HepG2 (cell line): Measurements from ENCODE around the gene H6PD. TPM values are rescaled to one million over a fixed set of nuclear protein-coding genes. Genes with fewer than 3 reads are reported as not detected.

Experiments used
- ATAC-seq: fragments of 200-7000 bp; cut with Tn5 transposase; 3 replicates; pipeline ENCODE4 v1.9.1; 2020; ENCODE audit warnings: mild to moderate bottlenecking, moderate library complexity
- BruUV-seq: library from RNA; stranded (reverse); fragments of 400-500 nt; replicated peaks from 2 replicates; lab custom pipeline; 2021; lab: Mats Ljungman, UMichigan
- CTCF ChIA-PET: fragments of 300-600 bp; formaldehyde crosslinking; extraction: SDS; loops from one replicate; lab custom pipeline; 2021; ENCODE audit warnings: low total read pairs, inconsistent platforms, low intra/inter-chr PET ratio; lab: Yijun Ruan, JAX
- POLR2A ChIA-PET: fragments of 350-600 bp; sonication (Branson Sonifier 250); formaldehyde crosslinking; loops from one replicate; lab custom pipeline; 2020; ENCODE audit warnings: antibody characterized with exemption, inconsistent platforms; lab: Yijun Ruan, JAX
- DNase-seq: peaks from one replicate; pipeline ENCODE4 v3.0.0-alpha.2; 2015; ENCODE audit warnings: low spot score
- FAIRE-seq: peaks from 3 replicates; lab custom pipeline; 2011; peaks lifted over from hg19 to GRCh38; lab: Jason Lieb, UNC
- H2AFZ ChIP-seq: one replicate; pipeline ENCODE4 v1.6.1; 2011; ENCODE audit warnings: low read length, inconsistent platforms
- H3K27ac ChIP-seq: fragments of 300-600 bp; 3 replicates; pipeline ENCODE4 v1.8.0; 2011; ENCODE audit warnings: mixed run types, mild to moderate bottlenecking, mixed read lengths, low read length, inconsistent platforms; ENCODE audit not compliant: insufficient read depth; ENCODE audit errors: extremely low read length
- H3K27me3 ChIP-seq, 2 experiments: fragments of 200-600 bp in 1 of 2; 2 replicates in 1 of 2; 3 replicates in 1 of 2; pipeline versions ENCODE4 v1.6.0 to v1.8.0; 2011; ENCODE audit warnings: low read length in 2 of 2, mild to moderate bottlenecking in 2 of 2, moderate library complexity in 2 of 2, inconsistent platforms in 1 of 2; ENCODE audit not compliant: insufficient read depth in 2 of 2, control insufficient read depth in 1 of 2
- H3K36me3 ChIP-seq, 2 experiments: fragments of 200-600 bp in 1 of 2; replicated peaks in 1 of 2; 2 replicates in 1 of 2; 3 replicates in 1 of 2; pipeline versions ENCODE4 v1.5.1 to v1.8.0; 2011; ENCODE audit warnings: low read length in 2 of 2, inconsistent platforms in 1 of 2; ENCODE audit not compliant: insufficient read depth in 2 of 2, control insufficient read depth in 1 of 2
- H3K4me1 ChIP-seq: 2 replicates; pipeline ENCODE4 v1.5.1; 2012; ENCODE audit warnings: low read length, inconsistent platforms; ENCODE audit not compliant: insufficient read depth
- H3K4me2 ChIP-seq: 2 replicates; pipeline ENCODE4 v1.6.0; 2011; ENCODE audit warnings: low read depth, low read length, inconsistent platforms
- H3K4me3 ChIP-seq, 3 experiments: fragments of 200-600 bp in 1 of 3; sonication (generic), shearing (Covaris generic) in 1 of 3; replicated peaks in 1 of 3; 2 replicates each; pipeline ENCODE4 v1.5.1; 2011 to 2016; ENCODE audit warnings: low read length in 3 of 3, inconsistent platforms in 2 of 3, low read depth in 2 of 3, mild to moderate bottlenecking in 2 of 3, control low read depth in 1 of 3, mixed read lengths in 1 of 3; ENCODE audit not compliant: insufficient read depth in 1 of 3
- H3K79me2 ChIP-seq: one replicate; pipeline ENCODE4 v1.6.1; 2011; ENCODE audit warnings: low read length, inconsistent platforms; ENCODE audit not compliant: insufficient read depth
- H3K9ac ChIP-seq: 2 replicates; pipeline ENCODE4 v1.6.0; 2011; ENCODE audit warnings: mild to moderate bottlenecking, low read depth, low read length, inconsistent platforms; ENCODE audit not compliant: insufficient read depth
- H3K9me3 ChIP-seq: 2 replicates; pipeline ENCODE4 v1.5.1; 2012; ENCODE audit warnings: mild to moderate bottlenecking, low read length
- H4K20me1 ChIP-seq: 2 replicates; pipeline ENCODE4 v1.6.0; 2011; ENCODE audit warnings: inconsistent platforms, mild to moderate bottlenecking, low read length, moderate library complexity; ENCODE audit not compliant: insufficient read depth
- ATRX ChIP-seq: sonication (generic); formaldehyde crosslinking; IDR thresholded peaks from 2 replicates; pipeline ENCODE4 v1.4.0; 2020; ENCODE audit warnings: missing genetic modification reagents, borderline replicate concordance
- BRF2 ChIP-seq: sonication (generic); formaldehyde crosslinking; IDR thresholded peaks from 2 replicates; pipeline ENCODE4 v1.8.1; 2022; ENCODE audit warnings: mild to moderate bottlenecking, missing genetic modification reagents
- CHD4 ChIP-seq: fragments of 200-600 bp; sonication (generic); IDR thresholded peaks from 2 replicates; pipeline ENCODE4 v1.7.0; 2017; ENCODE audit warnings: mild to moderate bottlenecking, low read length, borderline replicate concordance
- EHMT2 ChIP-seq: fragments of 200-600 bp; sonication (generic); IDR thresholded peaks from 2 replicates; pipeline ENCODE4 v1.7.0; 2017; ENCODE audit warnings: antibody characterized with exemption, low read depth, low read length, borderline replicate concordance
- KDM1A ChIP-seq: IDR thresholded peaks from 2 replicates; pipeline ENCODE4 v1.6.1; 2016; ENCODE audit warnings: missing compliant biosample characterization
- SP5 ChIP-seq: IDR thresholded peaks from 2 replicates; pipeline ENCODE4 v1.6.1; 2016; ENCODE audit warnings: low read depth, borderline replicate concordance
- ZBTB20 ChIP-seq: sonication (generic); formaldehyde crosslinking; IDR thresholded peaks from 2 replicates; pipeline ENCODE4 v1.8.1; 2023; ENCODE audit warnings: missing genetic modification reagents, low read depth, mild to moderate bottlenecking, borderline replicate concordance
- ZNF101 ChIP-seq: sonication (generic); formaldehyde crosslinking; IDR thresholded peaks from 2 replicates; pipeline ENCODE4 v1.4.0; 2020; ENCODE audit warnings: mild to moderate bottlenecking, low read depth, missing genetic modification reagents, borderline replicate concordance
- ZNF232 ChIP-seq: sonication (generic); formaldehyde crosslinking; IDR thresholded peaks from 2 replicates; pipeline ENCODE4 v1.4.0; 2020; ENCODE audit warnings: missing genetic modification reagents, borderline replicate concordance
- ZNF44 ChIP-seq: sonication (generic); formaldehyde crosslinking; IDR thresholded peaks from 2 replicates; pipeline ENCODE4 v1.5.1; 2020; ENCODE audit warnings: mild to moderate bottlenecking, missing genetic modification reagents
- ZNF530 ChIP-seq: sonication (generic); formaldehyde crosslinking; IDR thresholded peaks from 2 replicates; pipeline ENCODE4 v1.5.0; 2020; ENCODE audit warnings: low read depth, mild to moderate bottlenecking, missing genetic modification reagents
- ZNF672 ChIP-seq: sonication (generic); formaldehyde crosslinking; IDR thresholded peaks from 2 replicates; pipeline ENCODE4 v1.8.1; 2022; ENCODE audit warnings: missing genetic modification reagents
- ZNF761 ChIP-seq: sonication (generic); formaldehyde crosslinking; conservative IDR thresholded peaks from 2 replicates; pipeline ENCODE4 v1.4.0; 2020; ENCODE audit warnings: mild to moderate bottlenecking, missing genetic modification reagents
- ZNF768 ChIP-seq: sonication (generic); formaldehyde crosslinking; IDR thresholded peaks from 2 replicates; pipeline ENCODE4 v1.4.0; 2020; ENCODE audit warnings: missing genetic modification reagents
- ZSCAN21 ChIP-seq: sonication (generic); formaldehyde crosslinking; IDR thresholded peaks from 2 replicates; pipeline ENCODE4 v1.8.0; 2022; ENCODE audit warnings: mild to moderate bottlenecking, missing genetic modification reagents, moderate library complexity, borderline replicate concordance
- WGBS: methylation state at CpG from one replicate; pipeline ENCODE4 v1.1.6; 2017; ENCODE audit warnings: low lambda C conversion rate; 5-methylcytosine and 5-hydroxymethylcytosine counted together
- in situ Hi-C: cut with HindIII; loops from 2 replicates; pipeline ENCODE4 v1.10.0; 2017; ENCODE audit warnings: low pct_unique_long_range_greater_than_20kb; ENCODE audit not compliant: extremely low pct_ligation_motif_present
- intact Hi-C: fragments of 100-400 bp; cut with micrococcal nuclease; formaldehyde crosslinking; loops from one replicate; pipeline ENCODE4 v1.10.0; 2022; ENCODE audit not compliant: unreplicated experiment
- polyA plus RNA-seq, 8 experiments: library from polyadenylated mRNA; depleted of rRNA in 3 of 8; stranded (reverse) in 7 of 8; unstranded in 1 of 8; fragments of >200 nt; fragmentation: Illumina TruSeq in 4 of 8; extraction: Trizol in 4 of 8; gene quantifications; 2 replicates each; pipeline versions ENCODE4 v1.2.1 to v1.2.3, GENCODE V29; 2011 to 2016; ENCODE audit warnings: low read depth in 4 of 8, missing spikeins in 1 of 8, mixed read lengths in 1 of 8; ENCODE audit not compliant: insufficient read depth in 1 of 8
- total RNA-seq, 5 experiments: library from RNA; depleted of rRNA; stranded (reverse); fragments of >200 nt; fragmentation: Illumina TruSeq; extraction: Trizol; gene quantifications; 2 replicates each; pipeline ENCODE4 v1.2.3, GENCODE V29; 2016; ENCODE audit warnings: low read depth in 1 of 5

H6PD gene
- total and polyA plus RNA-seq, 2 of the 13 experiments (the other 11 are each of a cell fraction or from before 2014, with no cell fraction given), result 9.3 to 14.1 TPM

- intact Hi-C loops (no loop called here), in situ Hi-C loops (loop anchor here (5.0 kb wide), 1 partner anchor 134 kb away; no protein-coding TSS in a partner anchor)
- no TSS peak for BruUV-seq
- no peaks in the 10 kb centered on the region for H3K27me3 ChIP-seq
- H3K9me3 ChIP-seq, result no peaks in the 10 kb centered on the region
- CTCF ChIA-PET, result interaction anchor here (0.6 kb wide), 1 partner anchor 79 kb away, joined by 3 read pairs; no protein-coding TSS in a partner anchor
- peaks cover 4% of the 10 kb centered on the region for H3K79me2 ChIP-seq
- no peak overlapping the region for H2AFZ ChIP-seq
- H4K20me1 ChIP-seq, result no peaks in the 10 kb centered on the region
- H3K36me3 ChIP-seq, result no peaks in the 10 kb centered on the region
- no peak overlapping the region for H3K4me2 ChIP-seq
- no peak for ATAC-seq
- H3K4me3 ChIP-seq, result no peak overlapping the region
- POLR2A ChIA-PET, result interaction anchor here (3.1 kb wide), 1 partner anchor 12 kb away, joined by 37 read pairs; the partner anchor contains the start of gene H6PD
- WGBS, result 95% methylated on average over 5 of the region's 5 CpGs
- peaks cover 69% of the 10 kb centered on the region for H3K4me1 ChIP-seq
- no peak for DNase-seq
- no peak for TF ChIP-seq ZNF232 (CRISPR knock-in tag)
- TF ChIP-seq ZNF530 (CRISPR knock-in tag), result no peak
- no peak for TF ChIP-seq BRF2
- no peak for TF ChIP-seq ZSCAN21
- no peak for TF ChIP-seq ATRX (CRISPR knock-in tag)
- no peak for TF ChIP-seq ZNF672 (CRISPR knock-in tag)
- no peak for TF ChIP-seq ZNF761 (CRISPR knock-in tag)
- TF ChIP-seq SP5, result no peak
- TF ChIP-seq ZNF101 (CRISPR knock-in tag), result no peak
- TF ChIP-seq ZNF44 (CRISPR knock-in tag), result no peak
- no peak for TF ChIP-seq KDM1A (CRISPR knock-in tag)
- no peak for TF ChIP-seq EHMT2
- no peak for TF ChIP-seq CHD4
- TF ChIP-seq ZBTB20 (CRISPR knock-in tag), result no peak
- TF ChIP-seq ZNF768 (CRISPR knock-in tag), result no peak
- H3K9ac ChIP-seq, result no peak overlapping the region
- FAIRE-seq, result no peak
- no peak overlapping the region for H3K27ac ChIP-seq
Measured at GRCh38 chr1:9246215-9246614, 11.6 kb downstream of the H6PD start.
